ENCODE data around the gene LNPEP. TPM values are rescaled to one million over a fixed set of nuclear protein-coding genes. Genes with fewer than 3 reads are reported as not detected.
A peak's percentile ranks its signal among the peaks of the same experiment; 100 is the strongest.

Gene LNPEP
- total and polyA plus RNA-seq, 2 of the 4 experiments (the other 2 are of a cell fraction), result 3.6 to 27.4 TPM

DNA sequence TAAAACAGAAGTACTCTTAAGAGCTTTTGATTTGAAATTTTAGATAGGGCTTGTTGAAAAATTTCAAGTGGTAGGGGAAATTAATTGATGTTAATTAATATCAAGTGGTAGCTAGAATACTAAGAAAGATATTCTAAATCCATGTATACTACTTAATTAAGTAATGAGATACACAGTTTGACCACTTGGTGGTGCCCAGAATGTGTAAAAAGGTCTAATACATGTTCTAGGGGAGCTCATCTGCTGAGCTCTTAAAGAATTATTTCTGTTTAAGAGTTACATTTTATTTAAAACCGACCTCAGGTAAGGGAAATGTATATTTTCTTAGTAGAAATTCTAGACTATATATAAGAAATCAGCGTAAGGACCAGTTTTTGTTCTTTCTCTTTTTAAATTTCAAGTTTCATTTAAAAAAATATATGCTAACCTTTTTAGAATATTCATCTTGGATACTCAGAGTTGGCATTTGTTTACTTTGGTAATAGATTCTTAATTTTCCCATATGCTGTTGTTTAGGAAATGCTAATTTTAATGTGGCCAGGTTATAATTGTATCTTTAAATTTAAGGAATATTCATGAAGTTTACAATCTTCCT lies 61.5 kb downstream of the LNPEP start:
- Histone ChIP-seq H2BK5ac (ENCODE audit: low read depth, low read length, poor library complexity, severe bottlenecking) (no peak overlapping the region), H3K27ac (ENCODE audit: insufficient read depth, low read length) (no peak overlapping the region), H3K14ac (replicated peaks; ENCODE audit: low read depth, low read length) (no peak overlapping the region), H2BK15ac (ENCODE audit: low read depth, low read length) (no peak overlapping the region), H3K27me3 (ENCODE audit: control insufficient read depth, insufficient read depth, low read length) (no peaks in the 10 kb centered on the region), H2AK5ac (ENCODE audit: low read depth, low read length) (no peak overlapping the region), H3K4ac (ENCODE audit: low read depth, low read length) (no peak overlapping the region), H3K23ac (ENCODE audit: low read depth, low read length) (no peak overlapping the region), H3K79me1 (ENCODE audit: low read depth in 1 of 2, low read length in 2 of 2) (no peaks in the 10 kb centered on the region; a peak in 1 of 4 replicates), H3K56ac (ENCODE audit: extremely low read depth, insufficient read depth, low read length) (no peak overlapping the region), H2BK120ac (ENCODE audit: low read depth, low read length) (no peak overlapping the region), H2AK9ac (replicated peaks; ENCODE audit: low read depth, low read length, poor library complexity) (no peak overlapping the region), H2BK20ac (ENCODE audit: low read depth, low read length) (no peak overlapping the region), H3K36me3 (ENCODE audit: control insufficient read depth, insufficient read depth, low read length) (peaks cover 1% of the 10 kb centered on the region; the same call in 1 of the 2 replicates), H3K4me3 (ENCODE audit: insufficient read depth, low read depth, low read length) (no peak overlapping the region), H3K9me3 (ENCODE audit: control insufficient read depth, insufficient read depth, low read length) (no peaks in the 10 kb centered on the region), H3K18ac (ENCODE audit: low read depth, low read length) (no peak overlapping the region), H3K4me1 (ENCODE audit: control insufficient read depth, insufficient read depth, low read length) (peaks cover 3% of the 10 kb centered on the region; the same call in 1 of the 2 replicates), H4K8ac (ENCODE audit: low read depth in 2 of 2, low read length in 2 of 2) (no peak overlapping the region), H4K20me1 (ENCODE audit: insufficient read depth, low read length) (no peaks in the 10 kb centered on the region), H4K5ac (ENCODE audit: low read depth, low read length) (no peak overlapping the region), H3K9ac (ENCODE audit: low read depth, low read length) (no peak overlapping the region), H4K91ac (ENCODE audit: insufficient read depth, low read depth, low read length) (no peak overlapping the region), H3K4me2 (ENCODE audit: low read depth, low read length) (no peak overlapping the region), H3K9me1 (ENCODE audit: insufficient read depth, low read length) (0 out of 2 replicates have a peak, but pooled peaks cover 3% of the 10 kb centered on the region), H2AFZ (replicated peaks; ENCODE audit: low read length, poor library complexity) (no peak overlapping the region)
- intact Hi-C loops (cut with micrococcal nuclease), result loop anchor here (1.0 to 10.0 kb wide), 5 partner anchors 60 to 243 kb away; partner anchors contain the start of genes LIX1 and LNPEP
- BruUV-seq (replicated peaks), result no TSS peak
- peak; percentile 82 for ATAC-seq (ENCODE audit: low read depth)
- peak; percentile 63 for DNase-seq
- ChIA-PET POLR2A (ENCODE audit: unreplicated experiment) (no interaction called here), CTCF (interaction anchor here (0.6 to 1.9 kb wide), 11 partner anchors 23 to 245 kb away, joined by 3 to 11 read pairs (median 3); partner anchors contain the start of gene LIX1)
- TF ChIP-seq POLR2A (IDR thresholded peaks at IDR 0.05; ENCODE audit: low read depth, low read length), result no peak
- TF ChIP-seq, protein P1, sequence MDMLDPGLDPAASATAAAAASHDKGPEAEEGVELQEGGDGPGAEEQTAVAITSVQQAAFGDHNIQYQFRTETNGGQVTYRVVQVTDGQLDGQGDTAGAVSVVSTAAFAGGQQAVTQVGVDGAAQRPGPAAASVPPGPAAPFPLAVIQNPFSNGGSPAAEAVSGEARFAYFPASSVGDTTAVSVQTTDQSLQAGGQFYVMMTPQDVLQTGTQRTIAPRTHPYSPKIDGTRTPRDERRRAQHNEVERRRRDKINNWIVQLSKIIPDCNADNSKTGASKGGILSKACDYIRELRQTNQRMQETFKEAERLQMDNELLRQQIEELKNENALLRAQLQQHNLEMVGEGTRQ (IDR thresholded peaks at IDR 0.05; ENCODE audit: low read depth, low read length), result no peak
- TF ChIP-seq NFE2L2 (IDR thresholded peaks at IDR 0.05; ENCODE audit: low read depth, low read length), result no peak
- TF ChIP-seq MAZ (IDR thresholded peaks at IDR 0.05; ENCODE audit: borderline replicate concordance, low read depth, low read length), result no peak
- TF ChIP-seq SMC3 (IDR thresholded peaks at IDR 0.05; ENCODE audit: low read depth, low read length), result peak; percentile 44
- TF ChIP-seq BHLHE40 (IDR thresholded peaks at IDR 0.05; ENCODE audit: low read depth, low read length), result no peak
- no peak for TF ChIP-seq RCOR1 (IDR thresholded peaks at IDR 0.05; ENCODE audit: insufficient replicate concordance, low read length)
- TF ChIP-seq, protein P2, sequence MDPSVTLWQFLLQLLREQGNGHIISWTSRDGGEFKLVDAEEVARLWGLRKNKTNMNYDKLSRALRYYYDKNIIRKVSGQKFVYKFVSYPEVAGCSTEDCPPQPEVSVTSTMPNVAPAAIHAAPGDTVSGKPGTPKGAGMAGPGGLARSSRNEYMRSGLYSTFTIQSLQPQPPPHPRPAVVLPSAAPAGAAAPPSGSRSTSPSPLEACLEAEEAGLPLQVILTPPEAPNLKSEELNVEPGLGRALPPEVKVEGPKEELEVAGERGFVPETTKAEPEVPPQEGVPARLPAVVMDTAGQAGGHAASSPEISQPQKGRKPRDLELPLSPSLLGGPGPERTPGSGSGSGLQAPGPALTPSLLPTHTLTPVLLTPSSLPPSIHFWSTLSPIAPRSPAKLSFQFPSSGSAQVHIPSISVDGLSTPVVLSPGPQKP (IDR thresholded peaks at IDR 0.05; ENCODE audit: borderline replicate concordance, low read depth, low read length), result no peak
- no peak for TF ChIP-seq RFX5 (IDR thresholded peaks at IDR 0.05; ENCODE audit: low read depth, low read length)
- TF ChIP-seq, protein P3, sequence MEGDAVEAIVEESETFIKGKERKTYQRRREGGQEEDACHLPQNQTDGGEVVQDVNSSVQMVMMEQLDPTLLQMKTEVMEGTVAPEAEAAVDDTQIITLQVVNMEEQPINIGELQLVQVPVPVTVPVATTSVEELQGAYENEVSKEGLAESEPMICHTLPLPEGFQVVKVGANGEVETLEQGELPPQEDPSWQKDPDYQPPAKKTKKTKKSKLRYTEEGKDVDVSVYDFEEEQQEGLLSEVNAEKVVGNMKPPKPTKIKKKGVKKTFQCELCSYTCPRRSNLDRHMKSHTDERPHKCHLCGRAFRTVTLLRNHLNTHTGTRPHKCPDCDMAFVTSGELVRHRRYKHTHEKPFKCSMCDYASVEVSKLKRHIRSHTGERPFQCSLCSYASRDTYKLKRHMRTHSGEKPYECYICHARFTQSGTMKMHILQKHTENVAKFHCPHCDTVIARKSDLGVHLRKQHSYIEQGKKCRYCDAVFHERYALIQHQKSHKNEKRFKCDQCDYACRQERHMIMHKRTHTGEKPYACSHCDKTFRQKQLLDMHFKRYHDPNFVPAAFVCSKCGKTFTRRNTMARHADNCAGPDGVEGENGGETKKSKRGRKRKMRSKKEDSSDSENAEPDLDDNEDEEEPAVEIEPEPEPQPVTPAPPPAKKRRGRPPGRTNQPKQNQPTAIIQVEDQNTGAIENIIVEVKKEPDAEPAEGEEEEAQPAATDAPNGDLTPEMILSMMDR (conservative IDR thresholded peaks at IDR 0.05; ENCODE audit: low read depth, low read length), result peak; percentile 52
- TF ChIP-seq FOS (IDR thresholded peaks at IDR 0.05; ENCODE audit: low read depth, low read length), result no peak
- TF ChIP-seq CHD1 (IDR thresholded peaks at IDR 0.05; ENCODE audit: low read depth, low read length), result no peak
- no peak for TF ChIP-seq CEBPB (IDR thresholded peaks at IDR 0.05; ENCODE audit: low read depth, low read length)
- TF ChIP-seq MXI1 (IDR thresholded peaks at IDR 0.05; ENCODE audit: borderline replicate concordance, low read depth, low read length), result no peak
- TF ChIP-seq RAD21 (IDR thresholded peaks at IDR 0.05; ENCODE audit: low read length), result peak; percentile 48
- no peak for TF ChIP-seq MAFK (IDR thresholded peaks at IDR 0.05; ENCODE audit: low read depth, low read length)
- dilution Hi-C loops (cut with HindIII; ENCODE audit: low sequenced_read_pairs, unreplicated experiment), result no loop called here
- in situ Hi-C loops (cut with MboI; ENCODE audit: low sequenced_read_pairs), result no loop called here
- WGBS, 2 experiments (ENCODE audit: extremely low coverage in 2 of 2, insufficient read length in 1 of 2), result no CpG with 5 or more reads among the region's 2 CpGs
